GM21381 (cell line): ENCODE results near the gene NTN3.

Experiments
- ATAC-seq: cut with Tn5 transposase; IDR thresholded peaks from one replicate; pipeline ENCODE4 v1.9.1; 2021; ENCODE audit warnings: mild to moderate bottlenecking, moderate library complexity; ENCODE audit not compliant: unreplicated experiment

The NTN3 gene

GRCh38 chr16:2465653-2466415 is 5.3 kb upstream of the NTN3 start:
- ATAC-seq: no peak

DNA sequence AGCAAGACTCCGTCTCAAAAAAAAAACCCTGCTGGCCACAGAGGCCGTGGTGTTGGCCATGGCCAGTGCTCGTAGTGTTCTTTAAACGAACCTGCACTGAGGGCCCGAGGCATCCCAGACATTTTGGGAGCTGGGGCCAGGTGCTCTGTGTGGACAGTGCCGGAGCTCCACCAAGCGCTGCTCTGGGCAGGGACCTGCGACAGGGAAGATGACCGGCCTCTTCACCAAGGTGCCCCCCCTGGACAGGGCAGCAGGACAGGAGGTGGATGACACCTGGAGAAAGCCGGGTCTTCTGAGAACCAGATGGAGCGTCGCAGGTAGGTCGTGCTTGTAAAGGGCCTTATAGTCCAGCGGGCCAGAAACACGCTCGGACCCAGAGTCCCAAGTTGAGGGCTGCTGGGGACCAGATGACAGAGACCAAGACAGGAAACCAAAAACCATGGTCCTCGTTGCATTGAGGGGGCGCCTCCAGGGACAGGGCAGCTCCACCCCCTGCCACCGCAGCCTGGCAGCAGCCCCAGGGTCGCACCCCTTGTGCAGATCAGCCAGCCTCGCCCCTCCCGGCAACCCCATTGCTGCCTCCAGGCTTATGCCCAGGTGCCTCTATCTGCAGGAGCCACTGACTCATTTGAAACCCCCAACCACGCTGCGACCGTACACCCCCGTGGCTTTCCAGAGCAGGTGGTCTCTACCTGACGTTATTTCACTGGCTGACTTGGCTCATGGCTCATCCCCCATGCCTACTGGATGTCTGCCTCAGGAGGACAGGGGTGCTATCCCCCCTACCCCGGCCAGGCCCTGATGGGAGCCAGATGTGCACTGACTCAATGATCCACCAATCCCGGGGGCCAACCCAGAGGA is 4.2 kb upstream of the NTN3 start:
- no peak for ATAC-seq

DNA sequence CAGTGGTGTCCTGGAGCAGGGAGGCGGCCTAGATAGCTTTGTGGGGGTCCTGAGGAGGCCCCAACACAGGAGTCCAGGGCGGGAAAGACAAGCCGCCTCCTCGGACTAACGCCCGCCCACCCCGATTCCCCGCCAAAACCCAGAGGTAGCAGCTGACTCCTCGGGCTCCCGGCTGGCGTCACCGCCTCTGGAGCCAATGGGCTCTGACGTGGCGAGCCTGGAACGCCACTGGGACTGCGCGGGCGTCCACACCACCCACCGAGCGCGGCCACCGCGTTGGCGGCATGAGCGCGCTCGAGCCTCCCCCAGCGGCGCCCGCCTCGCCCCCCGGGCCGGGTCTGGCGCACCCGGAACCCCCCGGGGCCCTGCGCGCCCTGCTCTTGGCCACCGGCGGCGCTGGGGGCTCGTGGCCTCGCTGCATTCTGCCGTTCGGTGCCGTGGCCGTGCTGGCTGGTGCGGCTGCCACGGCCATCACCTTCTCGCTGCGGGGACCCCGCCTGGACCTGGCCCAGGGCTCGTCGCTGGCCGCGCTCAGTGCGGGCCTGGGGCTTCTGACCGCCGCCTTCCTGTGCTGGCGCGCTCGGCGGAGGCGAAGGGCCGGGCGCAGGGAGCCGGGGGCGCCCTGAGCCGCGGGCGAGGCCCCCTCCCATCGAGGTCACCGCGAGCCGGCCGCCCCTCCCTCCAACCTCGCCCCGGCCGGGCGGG is 3.4 kb upstream of the NTN3 start:
- no peak for ATAC-seq

- no peak for ATAC-seq
Observed at GRCh38 chr16:2468233-2468724, 2.8 kb upstream of the NTN3 start.

DNA sequence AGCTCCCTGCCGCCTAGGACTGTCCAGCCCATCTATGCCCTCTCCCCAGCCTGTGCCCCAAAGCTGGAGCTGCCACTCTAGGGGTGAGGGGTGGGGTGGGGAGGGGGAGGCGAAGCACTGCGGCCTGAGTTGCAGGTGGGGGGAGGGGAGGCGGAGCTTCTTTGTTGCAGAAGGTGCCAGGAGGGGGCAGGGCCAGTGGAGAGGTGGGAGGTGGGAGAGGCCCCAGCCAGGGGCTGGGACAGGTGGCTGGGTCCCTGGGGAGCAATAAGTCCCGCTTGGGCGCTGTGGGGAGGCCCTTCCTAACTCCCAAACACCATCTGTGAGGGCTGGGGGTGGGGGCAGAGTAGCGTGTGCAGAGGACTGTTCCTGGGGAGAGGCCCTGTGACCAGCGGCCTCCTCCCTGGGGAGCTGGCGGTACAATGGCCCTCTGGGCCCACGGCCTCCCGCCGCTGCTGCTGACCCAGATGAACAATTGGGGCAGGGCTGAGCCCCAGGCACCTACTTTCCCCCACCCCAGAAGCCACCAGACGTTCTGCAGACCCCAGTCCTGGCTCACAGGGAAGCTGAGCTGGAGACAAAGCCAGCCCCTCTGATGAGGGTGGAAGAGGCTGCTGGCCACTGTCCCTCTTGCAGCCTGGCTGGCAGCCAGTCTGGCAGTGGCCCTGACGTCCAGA is 2.2 kb upstream of the NTN3 start:
- no peak for ATAC-seq

GRCh38 chr16:2469399-2470233 is 1.5 kb upstream of the NTN3 start:
- no peak for ATAC-seq

GRCh38 chr16:2470234-2470601 is 879 bp upstream of the NTN3 start:
- ATAC-seq: no peak

DNA sequence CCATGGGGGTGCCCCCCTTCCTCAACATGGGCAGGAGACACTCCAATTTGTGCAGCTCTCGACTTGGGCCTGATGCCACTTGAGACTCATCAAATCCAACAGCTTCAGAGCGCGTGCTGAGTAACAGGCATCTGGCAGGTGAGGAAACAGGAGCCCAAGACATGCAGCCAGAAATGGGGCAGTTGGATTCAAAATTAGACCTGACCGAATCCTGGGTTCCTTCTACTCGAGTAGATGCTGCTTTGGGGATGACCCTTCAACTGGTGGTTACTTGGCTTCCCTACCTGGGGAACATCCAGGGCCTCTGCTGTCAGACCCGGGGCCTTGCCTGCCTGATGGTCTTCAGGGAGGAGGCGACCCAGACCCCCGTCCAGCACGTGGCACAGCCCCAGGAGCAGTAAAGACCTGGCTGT is 488 bp upstream of the NTN3 start:
- ATAC-seq: no peak

DNA sequence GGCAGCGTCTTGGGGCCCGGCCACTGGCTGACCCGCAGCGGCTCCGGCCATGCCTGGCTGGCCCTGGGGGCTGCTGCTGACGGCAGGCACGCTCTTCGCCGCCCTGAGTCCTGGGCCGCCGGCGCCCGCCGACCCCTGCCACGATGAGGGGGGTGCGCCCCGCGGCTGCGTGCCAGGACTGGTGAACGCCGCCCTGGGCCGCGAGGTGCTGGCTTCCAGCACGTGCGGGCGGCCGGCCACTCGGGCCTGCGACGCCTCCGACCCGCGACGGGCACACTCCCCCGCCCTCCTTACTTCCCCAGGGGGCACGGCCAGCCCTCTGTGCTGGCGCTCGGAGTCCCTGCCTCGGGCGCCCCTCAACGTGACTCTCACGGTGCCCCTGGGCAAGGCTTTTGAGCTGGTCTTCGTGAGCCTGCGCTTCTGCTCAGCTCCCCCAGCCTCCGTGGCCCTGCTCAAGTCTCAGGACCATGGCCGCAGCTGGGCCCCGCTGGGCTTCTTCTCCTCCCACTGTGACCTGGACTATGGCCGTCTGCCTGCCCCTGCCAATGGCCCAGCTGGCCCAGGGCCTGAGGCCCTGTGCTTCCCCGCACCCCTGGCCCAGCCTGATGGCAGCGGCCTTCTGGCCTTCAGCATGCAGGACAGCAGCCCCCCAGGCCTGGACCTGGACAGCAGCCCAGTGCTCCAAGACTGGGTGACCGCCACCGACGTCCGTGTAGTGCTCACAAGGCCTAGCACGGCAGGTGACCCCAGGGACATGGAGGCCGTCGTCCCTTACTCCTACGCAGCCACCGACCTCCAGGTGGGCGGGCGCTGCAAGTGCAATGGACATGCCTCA is 773 bp downstream of the NTN3 start:
- ATAC-seq: no peak

DNA sequence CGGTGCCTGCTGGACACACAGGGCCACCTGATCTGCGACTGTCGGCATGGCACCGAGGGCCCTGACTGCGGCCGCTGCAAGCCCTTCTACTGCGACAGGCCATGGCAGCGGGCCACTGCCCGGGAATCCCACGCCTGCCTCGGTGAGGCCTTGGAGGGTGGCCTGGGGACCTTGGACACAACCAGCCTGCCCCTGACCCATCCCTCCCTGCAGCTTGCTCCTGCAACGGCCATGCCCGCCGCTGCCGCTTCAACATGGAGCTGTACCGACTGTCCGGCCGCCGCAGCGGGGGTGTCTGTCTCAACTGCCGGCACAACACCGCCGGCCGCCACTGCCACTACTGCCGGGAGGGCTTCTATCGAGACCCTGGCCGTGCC is 1.4 kb downstream of the NTN3 start:
- no peak for ATAC-seq

DNA sequence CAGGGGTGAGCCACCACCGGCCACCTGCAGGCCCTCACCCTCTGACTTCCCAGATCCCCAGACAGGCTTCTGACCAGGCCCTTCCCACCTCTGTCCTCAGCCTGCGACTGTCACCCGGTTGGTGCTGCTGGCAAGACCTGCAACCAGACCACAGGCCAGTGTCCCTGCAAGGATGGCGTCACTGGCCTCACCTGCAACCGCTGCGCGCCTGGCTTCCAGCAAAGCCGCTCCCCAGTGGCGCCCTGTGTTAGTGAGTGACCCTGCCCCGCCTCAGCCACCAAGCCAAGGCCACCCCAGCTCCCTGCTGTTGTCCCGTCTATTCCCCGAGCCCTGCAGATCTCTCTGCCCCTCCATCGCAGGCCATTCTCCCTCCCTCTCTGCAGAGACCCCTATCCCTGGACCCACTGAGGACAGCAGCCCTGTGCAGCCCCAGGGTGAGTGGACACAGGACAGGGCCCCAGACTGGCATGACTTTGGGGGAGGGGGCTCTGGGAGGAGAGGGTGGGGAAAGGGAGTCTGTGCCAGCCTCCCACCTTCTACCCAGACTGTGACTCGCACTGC is 1.9 kb downstream of the NTN3 start:
- no peak for ATAC-seq

DNA sequence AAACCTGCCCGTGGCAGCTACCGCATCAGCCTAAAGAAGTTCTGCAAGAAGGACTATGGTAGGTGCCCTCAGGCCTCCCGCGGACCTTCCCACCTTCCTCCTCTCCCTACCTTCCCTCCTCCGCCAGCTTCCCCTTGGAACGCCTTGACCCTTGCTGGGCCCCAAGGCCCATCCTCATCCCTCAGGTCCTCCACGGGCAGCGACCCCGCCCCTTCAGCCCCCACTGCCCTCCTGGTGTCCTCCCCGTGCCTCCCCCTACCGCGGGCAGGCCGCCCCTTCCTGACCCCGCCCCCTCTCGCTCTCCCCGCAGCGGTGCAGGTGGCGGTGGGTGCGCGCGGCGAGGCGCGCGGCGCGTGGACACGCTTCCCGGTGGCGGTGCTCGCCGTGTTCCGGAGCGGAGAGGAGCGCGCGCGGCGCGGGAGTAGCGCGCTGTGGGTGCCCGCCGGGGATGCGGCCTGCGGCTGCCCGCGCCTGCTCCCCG is 2.4 kb downstream of the NTN3 start:
- no peak for ATAC-seq

- ATAC-seq: peak; percentile 17
Observed at GRCh38 chr16:2473999-2474876, 3.1 kb downstream of the NTN3 start.

- peak; percentile 59 for ATAC-seq
Observed at GRCh38 chr16:2474877-2475412, 3.8 kb downstream of the NTN3 start, which contains the start of gene TBC1D24. Gene TBC1D24, plus strand, starts transcription at chr16:2475127. Its CDS starts 21,022 bp downstream, at chr16:2496149.

DNA sequence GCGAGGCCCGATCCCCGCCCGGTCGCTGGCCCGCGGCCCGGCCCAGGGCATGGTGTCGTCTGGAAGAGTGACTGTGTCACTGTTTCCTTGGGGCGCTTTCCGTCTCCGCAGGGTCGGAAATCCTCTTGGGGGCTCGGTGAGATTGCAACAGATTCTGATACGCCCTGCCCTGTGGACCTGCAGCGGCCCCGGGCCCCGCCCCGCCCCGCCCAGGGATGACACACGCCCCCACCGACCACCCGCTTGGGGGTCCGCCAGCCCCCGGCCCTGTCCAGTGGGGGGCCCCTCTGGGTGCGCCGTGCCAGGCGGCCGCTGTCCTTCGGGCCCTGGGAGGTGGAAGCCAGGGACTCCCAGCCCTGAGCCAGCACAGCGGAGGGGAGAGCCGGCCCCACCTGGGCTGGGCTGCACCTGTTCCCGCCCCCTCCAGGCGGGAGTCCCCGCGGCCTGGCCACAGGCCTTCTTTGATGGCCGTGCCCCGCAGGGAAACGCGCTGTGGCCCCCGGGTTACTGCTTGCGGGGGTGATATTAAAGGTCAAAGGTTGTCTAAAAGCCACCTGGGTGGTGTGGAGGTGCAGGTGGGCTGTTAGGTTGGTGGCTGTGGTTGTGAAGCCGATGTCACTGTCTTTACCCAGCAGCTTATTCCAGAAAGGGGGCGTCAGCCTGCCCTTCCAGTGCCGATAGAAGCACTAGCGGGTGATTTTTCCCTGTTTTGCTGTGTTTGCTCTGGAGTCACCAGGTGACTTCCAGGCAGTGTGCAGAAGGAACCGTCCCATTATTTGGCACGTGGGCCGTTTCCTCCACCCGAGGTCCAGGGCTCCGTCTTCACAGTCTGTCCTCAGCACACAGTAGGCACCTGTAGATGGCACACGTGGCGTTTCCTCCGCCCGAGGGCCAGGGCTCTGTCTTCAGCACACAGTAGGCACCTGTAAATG is 4.6 kb downstream of the NTN3 start:
- peak; percentile 9 for ATAC-seq

- ATAC-seq: no peak
Observed at GRCh38 chr16:2476345-2476720, 5.2 kb downstream of the NTN3 start.
